Activated gamma-delta T cell treated with anti-CD3 and anti-CD28 coated beads, Interleukin-2, amount 50 U/mL, for 16 hours (primary cell): ENCODE measurements around the gene MMRN2.
"Not testable (repeated sequence)": the region's sequence is repeated elsewhere in the genome, so short reads cannot be mapped to it uniquely, and the experiment has no call there.

ENCODE experiments used
- DNase-seq: peaks from one replicate; pipeline ENCODE4 v3.0.0-alpha.2; 2020; ENCODE audit warnings: low read depth

Gene MMRN2

GRCh38 chr10:86956195-86956847 is 1.1 kb downstream of the MMRN2 start:
- no peak for DNase-seq

- no peak for DNase-seq
Observed at GRCh38 chr10:86955501-86956194, 1.8 kb downstream of the MMRN2 start.

GRCh38 chr10:86954681-86955500 is 2.5 kb downstream of the MMRN2 start:
- DNase-seq = no peak

- DNase-seq = no peak
Observed at GRCh38 chr10:86953747-86954680, 3.4 kb downstream of the MMRN2 start.

- DNase-seq = not testable (repeated sequence)
Observed at GRCh38 chr10:86952697-86953096, 4.7 kb downstream of the MMRN2 start.

GRCh38 chr10:86952106-86952505 is 5.3 kb downstream of the MMRN2 start:
- DNase-seq = no peak

GRCh38 chr10:86951184-86951761 is 6.1 kb downstream of the MMRN2 start:
- no peak for DNase-seq

GRCh38 chr10:86950349-86950748 is 7.1 kb downstream of the MMRN2 start:
- no peak for DNase-seq

GRCh38 chr10:86947806-86948205 is 9.6 kb downstream of the MMRN2 start:
- not testable (repeated sequence) for DNase-seq

GRCh38 chr10:86946213-86947155 is 10.9 kb downstream of the MMRN2 start:
- no peak for DNase-seq

GRCh38 chr10:86945361-86946212 is 11.8 kb downstream of the MMRN2 start:
- no peak for DNase-seq

GRCh38 chr10:86944907-86945306 is 12.5 kb downstream of the MMRN2 start:
- DNase-seq = no peak

- no peak for DNase-seq
Observed at GRCh38 chr10:86944471-86944870, 12.9 kb downstream of the MMRN2 start.

GRCh38 chr10:86944031-86944419 is 13.4 kb downstream of the MMRN2 start:
- no peak for DNase-seq

GRCh38 chr10:86943316-86944030 is 13.9 kb downstream of the MMRN2 start:
- DNase-seq = no peak

GRCh38 chr10:86942441-86943315 is 14.7 kb downstream of the MMRN2 start:
- no peak for DNase-seq

- no peak for DNase-seq
Observed at GRCh38 chr10:86941991-86942421, 15.4 kb downstream of the MMRN2 start.

- no peak for DNase-seq
Observed at GRCh38 chr10:86941426-86941825, 16.0 kb downstream of the MMRN2 start.
